ENCODE measurements around the gene TSHZ2. TPM values are rescaled to one million over a fixed set of nuclear protein-coding genes. Genes with fewer than 3 reads are reported as not detected.

TSHZ2 gene
- total RNA-seq, 1 experiment from 2014 or later, result 0.20 TPM

DNA sequence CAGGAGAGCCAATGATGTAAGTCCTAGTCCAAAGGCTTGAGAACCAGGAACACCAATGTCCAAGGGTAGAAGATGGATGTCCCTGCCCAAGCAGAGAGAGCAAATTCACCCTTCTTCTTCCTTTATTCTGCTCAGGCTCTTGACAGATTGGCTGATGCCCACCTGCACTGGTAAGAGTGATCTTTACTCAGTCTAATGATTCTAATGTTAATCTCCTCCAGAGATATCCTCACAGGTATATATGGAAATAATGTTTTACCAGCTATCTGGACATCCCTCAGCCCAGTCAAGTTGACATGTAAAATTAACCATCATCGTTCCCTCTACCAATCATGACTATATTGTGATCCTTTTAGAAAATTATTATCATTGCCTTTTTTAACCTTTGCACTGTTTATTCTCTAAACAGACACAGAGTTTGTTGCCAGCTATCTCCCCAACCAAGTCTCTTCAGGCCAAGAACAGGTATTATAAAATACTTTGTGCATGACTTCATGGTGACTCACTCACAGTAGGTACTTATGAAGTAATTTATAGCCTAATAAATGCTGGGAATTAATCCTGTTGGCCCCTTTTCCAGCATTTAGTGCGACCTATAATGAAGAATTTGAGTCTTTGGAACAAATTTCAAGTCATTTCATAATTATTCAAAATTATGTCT, 26.2 kb upstream of the TSHZ2 start (continued):
- TF ChIP-seq, protein P1, sequence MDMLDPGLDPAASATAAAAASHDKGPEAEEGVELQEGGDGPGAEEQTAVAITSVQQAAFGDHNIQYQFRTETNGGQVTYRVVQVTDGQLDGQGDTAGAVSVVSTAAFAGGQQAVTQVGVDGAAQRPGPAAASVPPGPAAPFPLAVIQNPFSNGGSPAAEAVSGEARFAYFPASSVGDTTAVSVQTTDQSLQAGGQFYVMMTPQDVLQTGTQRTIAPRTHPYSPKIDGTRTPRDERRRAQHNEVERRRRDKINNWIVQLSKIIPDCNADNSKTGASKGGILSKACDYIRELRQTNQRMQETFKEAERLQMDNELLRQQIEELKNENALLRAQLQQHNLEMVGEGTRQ (CRISPR knock-in tag; IDR thresholded peaks at IDR 0.05), result no peak
- TF ChIP-seq ZNF232 (CRISPR knock-in tag; IDR thresholded peaks at IDR 0.05), result no peak
- TF ChIP-seq FOXP4 (CRISPR knock-in tag; IDR thresholded peaks at IDR 0.05), result no peak
- TF ChIP-seq, protein P2, sequence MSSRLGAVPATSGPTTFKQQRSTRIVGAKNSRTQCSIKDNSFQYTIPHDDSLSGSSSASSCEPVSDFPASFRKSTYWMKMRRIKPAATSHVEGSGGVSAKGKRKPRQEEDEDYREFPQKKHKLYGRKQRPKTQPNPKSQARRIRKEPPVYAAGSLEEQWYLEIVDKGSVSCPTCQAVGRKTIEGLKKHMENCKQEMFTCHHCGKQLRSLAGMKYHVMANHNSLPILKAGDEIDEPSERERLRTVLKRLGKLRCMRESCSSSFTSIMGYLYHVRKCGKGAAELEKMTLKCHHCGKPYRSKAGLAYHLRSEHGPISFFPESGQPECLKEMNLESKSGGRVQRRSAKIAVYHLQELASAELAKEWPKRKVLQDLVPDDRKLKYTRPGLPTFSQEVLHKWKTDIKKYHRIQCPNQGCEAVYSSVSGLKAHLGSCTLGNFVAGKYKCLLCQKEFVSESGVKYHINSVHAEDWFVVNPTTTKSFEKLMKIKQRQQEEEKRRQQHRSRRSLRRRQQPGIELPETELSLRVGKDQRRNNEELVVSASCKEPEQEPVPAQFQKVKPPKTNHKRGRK (CRISPR knock-in tag; IDR thresholded peaks at IDR 0.05; ENCODE audit: borderline replicate concordance), result no peak
- TF ChIP-seq NFE2L1 (CRISPR knock-in tag; IDR thresholded peaks at IDR 0.05), result no peak
- TF ChIP-seq, protein P3, sequence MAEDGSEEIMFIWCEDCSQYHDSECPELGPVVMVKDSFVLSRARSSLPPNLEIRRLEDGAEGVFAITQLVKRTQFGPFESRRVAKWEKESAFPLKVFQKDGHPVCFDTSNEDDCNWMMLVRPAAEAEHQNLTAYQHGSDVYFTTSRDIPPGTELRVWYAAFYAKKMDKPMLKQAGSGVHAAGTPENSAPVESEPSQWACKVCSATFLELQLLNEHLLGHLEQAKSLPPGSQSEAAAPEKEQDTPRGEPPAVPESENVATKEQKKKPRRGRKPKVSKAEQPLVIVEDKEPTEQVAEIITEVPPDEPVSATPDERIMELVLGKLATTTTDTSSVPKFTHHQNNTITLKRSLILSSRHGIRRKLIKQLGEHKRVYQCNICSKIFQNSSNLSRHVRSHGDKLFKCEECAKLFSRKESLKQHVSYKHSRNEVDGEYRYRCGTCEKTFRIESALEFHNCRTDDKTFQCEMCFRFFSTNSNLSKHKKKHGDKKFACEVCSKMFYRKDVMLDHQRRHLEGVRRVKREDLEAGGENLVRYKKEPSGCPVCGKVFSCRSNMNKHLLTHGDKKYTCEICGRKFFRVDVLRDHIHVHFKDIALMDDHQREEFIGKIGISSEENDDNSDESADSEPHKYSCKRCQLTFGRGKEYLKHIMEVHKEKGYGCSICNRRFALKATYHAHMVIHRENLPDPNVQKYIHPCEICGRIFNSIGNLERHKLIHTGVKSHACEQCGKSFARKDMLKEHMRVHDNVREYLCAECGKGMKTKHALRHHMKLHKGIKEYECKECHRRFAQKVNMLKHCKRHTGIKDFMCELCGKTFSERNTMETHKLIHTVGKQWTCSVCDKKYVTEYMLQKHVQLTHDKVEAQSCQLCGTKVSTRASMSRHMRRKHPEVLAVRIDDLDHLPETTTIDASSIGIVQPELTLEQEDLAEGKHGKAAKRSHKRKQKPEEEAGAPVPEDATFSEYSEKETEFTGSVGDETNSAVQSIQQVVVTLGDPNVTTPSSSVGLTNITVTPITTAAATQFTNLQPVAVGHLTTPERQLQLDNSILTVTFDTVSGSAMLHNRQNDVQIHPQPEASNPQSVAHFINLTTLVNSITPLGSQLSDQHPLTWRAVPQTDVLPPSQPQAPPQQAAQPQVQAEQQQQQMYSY (CRISPR knock-in tag; IDR thresholded peaks at IDR 0.05), result no peak
- TF ChIP-seq SMAD4 (CRISPR knock-in tag; IDR thresholded peaks at IDR 0.05), result no peak
- no peak for TF ChIP-seq TEAD1 (CRISPR knock-in tag; IDR thresholded peaks at IDR 0.05)
- no peak for TF ChIP-seq NR3C1 (CRISPR knock-in tag; conservative IDR thresholded peaks at IDR 0.05; ENCODE audit: low read depth)
- TF ChIP-seq, protein P4, sequence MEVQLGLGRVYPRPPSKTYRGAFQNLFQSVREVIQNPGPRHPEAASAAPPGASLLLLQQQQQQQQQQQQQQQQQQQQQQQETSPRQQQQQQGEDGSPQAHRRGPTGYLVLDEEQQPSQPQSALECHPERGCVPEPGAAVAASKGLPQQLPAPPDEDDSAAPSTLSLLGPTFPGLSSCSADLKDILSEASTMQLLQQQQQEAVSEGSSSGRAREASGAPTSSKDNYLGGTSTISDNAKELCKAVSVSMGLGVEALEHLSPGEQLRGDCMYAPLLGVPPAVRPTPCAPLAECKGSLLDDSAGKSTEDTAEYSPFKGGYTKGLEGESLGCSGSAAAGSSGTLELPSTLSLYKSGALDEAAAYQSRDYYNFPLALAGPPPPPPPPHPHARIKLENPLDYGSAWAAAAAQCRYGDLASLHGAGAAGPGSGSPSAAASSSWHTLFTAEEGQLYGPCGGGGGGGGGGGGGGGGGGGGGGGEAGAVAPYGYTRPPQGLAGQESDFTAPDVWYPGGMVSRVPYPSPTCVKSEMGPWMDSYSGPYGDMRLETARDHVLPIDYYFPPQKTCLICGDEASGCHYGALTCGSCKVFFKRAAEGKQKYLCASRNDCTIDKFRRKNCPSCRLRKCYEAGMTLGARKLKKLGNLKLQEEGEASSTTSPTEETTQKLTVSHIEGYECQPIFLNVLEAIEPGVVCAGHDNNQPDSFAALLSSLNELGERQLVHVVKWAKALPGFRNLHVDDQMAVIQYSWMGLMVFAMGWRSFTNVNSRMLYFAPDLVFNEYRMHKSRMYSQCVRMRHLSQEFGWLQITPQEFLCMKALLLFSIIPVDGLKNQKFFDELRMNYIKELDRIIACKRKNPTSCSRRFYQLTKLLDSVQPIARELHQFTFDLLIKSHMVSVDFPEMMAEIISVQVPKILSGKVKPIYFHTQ (CRISPR knock-in tag; IDR thresholded peaks at IDR 0.05), result no peak
- no peak for TF ChIP-seq SOX15 (CRISPR knock-in tag; IDR thresholded peaks at IDR 0.05)
- no peak for TF ChIP-seq NFATC4 (CRISPR knock-in tag; IDR thresholded peaks at IDR 0.05)
- TF ChIP-seq ZBTB43 (CRISPR knock-in tag; IDR thresholded peaks at IDR 0.05), result no peak
- TF ChIP-seq, protein P5, sequence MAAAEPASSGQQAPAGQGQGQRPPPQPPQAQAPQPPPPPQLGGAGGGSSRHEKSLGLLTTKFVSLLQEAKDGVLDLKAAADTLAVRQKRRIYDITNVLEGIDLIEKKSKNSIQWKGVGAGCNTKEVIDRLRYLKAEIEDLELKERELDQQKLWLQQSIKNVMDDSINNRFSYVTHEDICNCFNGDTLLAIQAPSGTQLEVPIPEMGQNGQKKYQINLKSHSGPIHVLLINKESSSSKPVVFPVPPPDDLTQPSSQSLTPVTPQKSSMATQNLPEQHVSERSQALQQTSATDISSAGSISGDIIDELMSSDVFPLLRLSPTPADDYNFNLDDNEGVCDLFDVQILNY (CRISPR knock-in tag; IDR thresholded peaks at IDR 0.05), result no peak
- TF ChIP-seq, protein P6, sequence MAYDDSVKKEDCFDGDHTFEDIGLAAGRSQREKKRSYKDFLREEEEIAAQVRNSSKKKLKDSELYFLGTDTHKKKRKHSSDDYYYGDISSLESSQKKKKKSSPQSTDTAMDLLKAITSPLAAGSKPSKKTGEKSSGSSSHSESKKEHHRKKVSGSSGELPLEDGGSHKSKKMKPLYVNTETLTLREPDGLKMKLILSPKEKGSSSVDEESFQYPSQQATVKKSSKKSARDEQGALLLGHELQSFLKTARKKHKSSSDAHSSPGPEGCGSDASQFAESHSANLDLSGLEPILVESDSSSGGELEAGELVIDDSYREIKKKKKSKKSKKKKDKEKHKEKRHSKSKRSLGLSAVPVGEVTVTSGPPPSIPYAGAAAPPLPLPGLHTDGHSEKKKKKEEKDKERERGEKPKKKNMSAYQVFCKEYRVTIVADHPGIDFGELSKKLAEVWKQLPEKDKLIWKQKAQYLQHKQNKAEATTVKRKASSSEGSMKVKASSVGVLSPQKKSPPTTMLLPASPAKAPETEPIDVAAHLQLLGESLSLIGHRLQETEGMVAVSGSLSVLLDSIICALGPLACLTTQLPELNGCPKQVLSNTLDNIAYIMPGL (CRISPR knock-in tag; IDR thresholded peaks at IDR 0.05), result no peak
- TF ChIP-seq GABPB1 (CRISPR knock-in tag; IDR thresholded peaks at IDR 0.05), result no peak

Data from WTC11 (cell line).